Measurements from ENCODE around the gene DAB2IP.
"Not testable (repeated sequence)": the region's sequence is repeated elsewhere in the genome, so short reads cannot be mapped to it uniquely, and the experiment has no call there.

The DAB2IP gene

DNA sequence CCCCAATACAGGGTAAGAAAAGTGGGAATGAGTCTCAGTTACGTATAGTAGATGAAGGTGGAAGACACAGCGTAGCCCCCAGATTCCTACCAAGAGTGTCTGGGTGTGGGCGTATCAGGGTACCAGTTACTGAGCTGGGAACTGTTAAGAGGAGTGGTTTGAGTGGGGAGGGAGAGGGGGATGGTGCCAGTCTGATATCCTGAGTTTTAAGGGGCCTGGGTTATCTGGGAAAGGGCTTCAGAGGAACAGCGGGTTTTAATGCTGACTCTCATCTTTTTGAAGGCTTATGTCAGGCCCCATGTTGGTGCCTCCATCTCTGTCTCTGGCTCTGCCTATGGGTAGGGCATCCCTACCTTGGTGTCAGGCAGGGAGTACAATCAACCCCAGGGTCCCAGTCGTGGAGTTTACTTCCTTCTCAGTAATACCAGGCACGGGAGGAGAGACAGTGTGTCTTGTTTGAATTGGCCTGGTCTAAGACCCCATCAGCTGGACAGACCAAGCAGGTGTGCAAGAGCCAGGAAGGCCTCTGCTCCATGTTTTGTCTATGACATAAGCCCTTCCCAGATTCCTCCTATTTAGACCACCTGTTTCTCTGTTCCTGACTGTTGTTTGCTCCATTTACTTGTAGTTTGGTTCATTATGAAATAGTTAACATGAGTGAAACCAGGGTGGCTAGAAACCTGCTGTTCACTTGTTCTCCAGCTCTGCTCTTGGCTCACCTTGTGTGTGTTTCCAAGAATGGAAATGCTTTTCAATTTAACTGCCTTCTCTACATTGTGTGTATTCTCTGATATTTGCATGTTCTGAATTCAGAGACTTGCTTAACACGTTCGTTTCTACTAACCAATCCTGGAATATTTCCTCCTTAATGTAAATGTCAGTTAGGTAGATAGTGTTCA, 125.6 kb downstream of the DAB2IP start:
- no peak for DNase-seq (ENCODE audit: low spot score)

DNA sequence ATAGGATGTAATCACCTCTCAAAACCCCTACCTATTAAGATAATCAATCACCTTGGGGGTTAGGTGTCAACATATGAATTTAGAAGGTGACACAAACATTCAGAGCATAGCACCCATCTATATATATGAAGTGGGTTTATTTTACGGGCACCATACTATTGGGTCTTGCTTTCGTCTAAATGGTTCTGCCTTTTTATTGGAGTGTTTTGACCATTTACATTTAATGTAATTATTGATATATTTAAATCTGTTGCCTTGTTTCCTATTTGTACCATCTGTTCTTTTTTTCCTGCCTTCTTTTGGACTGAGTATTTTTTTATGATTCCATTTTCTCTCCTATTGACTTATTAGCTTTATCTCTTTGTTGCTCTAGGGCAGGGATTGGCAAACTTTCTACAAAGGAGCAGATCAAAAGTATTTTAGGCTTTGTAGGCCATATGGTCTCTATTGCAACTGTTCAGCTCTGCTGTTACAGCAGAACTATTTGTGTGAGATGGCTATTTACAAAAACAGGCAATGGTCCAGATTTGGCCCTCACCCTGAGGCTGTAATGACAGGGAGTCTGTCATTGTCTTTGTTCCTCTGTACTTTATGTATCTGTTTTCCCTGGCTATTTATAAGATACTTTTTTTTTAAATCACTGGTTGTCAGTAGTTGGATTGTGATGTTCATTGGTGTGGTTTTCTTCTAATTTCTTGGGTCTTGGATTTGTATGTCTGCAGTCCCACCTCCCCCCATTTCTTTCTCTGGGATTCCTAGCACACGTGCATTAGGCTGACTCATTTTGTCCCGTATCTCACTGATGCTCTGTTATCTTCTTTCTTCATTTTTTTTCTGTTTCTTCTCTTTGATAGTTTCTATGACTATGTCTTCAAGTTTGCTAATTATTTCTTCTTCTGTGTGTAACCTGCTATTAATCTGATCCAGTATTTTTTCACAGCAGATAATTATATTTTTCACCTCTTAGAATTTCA, 127.1 kb downstream of the DAB2IP start:
- DNase-seq (ENCODE audit: low spot score): peak; percentile 32

DNA sequence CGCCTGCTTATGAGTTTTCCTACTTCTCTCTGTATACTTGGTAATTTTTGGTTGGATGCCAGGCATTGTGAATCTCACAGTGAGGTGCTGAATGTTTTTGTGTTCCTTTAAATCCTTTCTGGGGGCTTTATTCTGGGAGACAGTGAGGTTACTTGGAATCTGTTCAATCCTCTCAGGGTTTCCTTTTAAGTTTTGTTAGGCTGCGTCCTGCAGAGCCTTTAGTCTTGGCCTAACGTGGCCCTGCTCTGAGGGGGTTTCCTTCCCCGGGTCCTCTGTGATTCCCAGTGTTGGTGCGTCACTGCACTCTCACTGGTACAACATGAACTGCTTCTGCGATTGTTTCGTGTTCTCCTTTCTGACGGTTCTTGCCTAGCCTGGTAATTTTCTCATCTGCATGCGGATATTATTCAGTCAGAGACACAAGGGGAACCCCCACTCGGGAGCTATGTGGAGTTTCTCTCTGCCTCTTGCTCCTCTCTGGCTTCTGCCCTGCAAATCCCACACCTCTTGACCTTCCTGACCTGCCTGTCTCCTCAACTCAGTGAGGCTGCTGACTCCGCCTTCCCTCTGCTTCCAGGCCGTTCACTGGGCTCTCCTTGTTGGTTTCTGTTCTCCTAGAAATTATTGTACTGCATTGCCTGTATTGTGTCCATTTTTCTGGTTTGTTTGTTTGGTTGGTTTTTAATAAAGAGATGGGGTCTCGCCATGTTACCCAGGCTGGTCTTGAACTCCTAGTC, 128.1 kb downstream of the DAB2IP start:
- no peak for DNase-seq (ENCODE audit: low spot score)

DNA sequence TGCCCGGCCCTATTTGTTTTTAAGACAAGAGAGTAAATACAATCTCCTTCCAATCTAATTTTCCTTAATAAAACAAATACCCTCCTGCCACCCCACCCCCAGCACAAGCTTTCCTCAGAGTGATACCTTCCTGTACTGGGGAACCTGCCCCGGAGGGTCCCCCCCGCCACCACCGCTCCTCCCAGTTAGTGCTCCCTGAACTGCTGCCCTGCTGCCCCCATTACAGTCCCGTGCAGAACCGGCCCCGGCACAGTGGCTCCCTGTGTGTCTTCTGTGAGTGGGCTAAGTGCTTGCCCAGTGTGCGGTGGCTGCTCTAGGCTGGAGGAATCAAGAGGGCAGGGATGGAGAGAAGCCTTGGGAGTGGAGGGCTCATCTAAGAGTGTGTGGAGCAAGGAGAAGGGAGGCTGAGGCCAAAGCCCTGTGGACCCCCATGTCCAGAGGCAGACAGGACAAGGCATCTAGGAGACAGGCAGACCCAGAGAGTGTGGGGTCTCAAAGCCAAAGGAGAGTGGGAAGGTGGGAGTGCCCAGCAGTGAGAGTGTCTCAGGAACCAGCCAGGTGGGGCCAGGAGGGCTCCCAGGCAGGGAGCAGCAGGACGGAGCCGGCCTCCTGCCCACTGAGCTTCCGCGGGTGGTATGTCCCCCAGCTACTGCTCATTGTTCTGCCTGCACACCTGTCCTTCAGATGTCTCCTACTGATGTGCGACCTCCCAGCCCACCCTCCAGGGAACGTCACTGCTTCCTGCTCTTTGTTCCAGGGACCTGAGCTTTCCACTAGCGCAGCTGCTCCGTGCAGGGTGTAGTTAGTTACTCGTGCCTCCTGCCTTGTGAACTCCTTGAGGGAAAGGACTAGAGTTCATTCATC, 129.0 kb downstream of the DAB2IP start:
- DNase-seq (ENCODE audit: low spot score): no peak

DNA sequence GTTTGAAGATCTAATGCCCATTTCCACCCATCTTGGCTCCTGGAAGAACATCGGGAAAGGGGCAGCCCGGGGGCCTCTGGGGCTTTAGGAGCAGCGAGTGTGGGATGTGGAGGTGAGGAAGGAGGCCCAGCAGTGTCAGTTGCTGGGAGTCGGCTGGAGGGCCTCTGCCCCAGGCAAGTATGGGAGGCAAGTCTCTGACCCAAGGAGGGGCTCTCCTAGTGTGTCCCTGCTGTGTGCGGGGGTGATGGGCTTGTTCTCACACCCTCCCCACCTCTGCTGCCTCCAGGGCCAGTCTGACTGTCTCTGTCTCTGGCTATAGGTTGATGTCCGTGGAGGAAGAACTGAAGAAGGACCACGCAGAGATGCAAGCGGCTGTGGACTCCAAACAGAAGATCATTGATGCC, 129.7 kb downstream of the DAB2IP start:
- DNase-seq (ENCODE audit: low spot score): no peak

DNA sequence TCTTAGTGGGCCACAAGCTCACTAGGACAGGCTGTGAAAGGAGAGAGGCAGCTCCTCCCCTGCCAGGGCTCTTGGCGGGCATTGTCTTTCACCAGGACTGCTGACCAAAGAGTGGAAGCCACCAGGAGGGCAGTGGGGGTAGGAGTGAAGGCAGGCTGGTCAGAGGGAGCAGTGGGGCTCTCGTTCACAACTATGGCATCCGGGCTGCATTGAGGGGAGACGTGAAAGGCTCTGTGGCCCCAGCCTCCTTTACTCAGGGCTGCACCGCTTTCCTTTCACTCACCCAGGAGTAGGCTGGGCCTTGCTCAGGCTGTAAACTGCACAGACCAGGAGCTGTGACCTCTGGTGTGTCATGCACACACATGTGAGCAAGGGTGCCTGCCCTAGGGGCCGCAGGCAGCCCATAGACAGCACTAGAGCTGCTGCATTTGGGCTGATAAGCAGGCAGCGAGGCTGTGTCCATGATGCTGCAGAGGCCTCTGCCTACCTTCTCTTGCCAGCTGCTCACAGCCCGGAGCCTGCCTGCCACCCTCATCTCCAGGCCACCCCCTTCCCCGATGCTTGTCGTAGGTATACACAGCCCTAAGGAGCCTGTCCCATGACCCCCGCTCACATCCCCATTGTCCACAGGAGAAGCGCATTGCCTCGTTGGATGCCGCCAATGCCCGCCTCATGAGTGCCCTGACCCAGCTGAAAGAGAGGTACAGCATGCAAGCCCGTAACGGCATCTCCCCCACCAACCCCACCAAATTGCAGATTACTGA, 130.4 kb downstream of the DAB2IP start:
- DNase-seq (ENCODE audit: low spot score): no peak

DNA sequence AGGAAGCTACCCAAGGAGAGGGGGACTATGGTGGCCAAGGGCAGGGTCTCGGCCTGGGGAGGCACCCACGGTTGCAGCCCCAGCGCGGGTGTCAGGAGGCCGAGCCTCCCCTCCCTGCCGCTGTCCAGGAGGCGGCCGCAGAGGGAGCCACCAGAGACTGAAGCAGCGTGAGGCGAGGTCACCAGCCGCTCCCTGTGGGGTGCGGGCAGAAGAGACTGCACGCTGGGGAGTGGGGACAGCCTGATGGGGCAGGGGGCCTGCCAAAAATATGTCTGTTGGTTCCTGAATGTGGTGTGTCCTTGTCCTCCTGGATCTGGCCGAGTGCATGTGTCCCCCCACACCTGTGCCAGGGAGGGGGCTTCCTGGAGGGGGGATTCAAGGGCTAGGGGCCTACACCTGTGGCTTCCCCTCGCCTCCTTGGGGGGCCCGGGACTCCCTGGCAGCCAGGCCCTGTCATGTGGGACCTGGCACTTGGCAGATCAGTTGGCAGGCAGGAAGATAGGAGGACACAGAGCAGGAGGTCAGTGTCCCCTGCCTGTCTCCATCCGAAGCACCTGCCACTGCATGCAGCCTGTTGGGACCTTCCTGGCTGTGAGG, 131.2 kb downstream of the DAB2IP start:
- no peak for DNase-seq (ENCODE audit: low spot score)

DNA sequence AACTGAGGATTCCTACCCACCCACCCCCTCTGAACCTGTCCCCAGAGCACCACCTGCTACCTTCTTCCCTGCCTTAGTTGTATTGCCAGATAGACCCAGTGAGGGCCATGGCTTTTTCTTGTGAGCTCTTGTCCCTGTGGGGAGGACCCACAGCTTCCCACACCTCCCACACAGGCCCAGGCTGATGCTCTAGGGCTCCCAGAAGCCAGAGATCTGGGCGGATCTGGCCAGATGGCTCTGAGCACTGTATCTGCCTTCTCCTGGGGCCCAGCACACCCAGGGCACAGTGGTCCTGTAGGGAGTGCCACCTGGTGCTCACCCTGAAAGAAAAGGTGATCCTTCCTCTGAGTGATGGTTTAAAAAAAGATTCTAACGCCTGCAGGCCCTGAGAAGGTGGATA, 131.7 kb downstream of the DAB2IP start:
- DNase-seq (ENCODE audit: low spot score): no peak

DNA sequence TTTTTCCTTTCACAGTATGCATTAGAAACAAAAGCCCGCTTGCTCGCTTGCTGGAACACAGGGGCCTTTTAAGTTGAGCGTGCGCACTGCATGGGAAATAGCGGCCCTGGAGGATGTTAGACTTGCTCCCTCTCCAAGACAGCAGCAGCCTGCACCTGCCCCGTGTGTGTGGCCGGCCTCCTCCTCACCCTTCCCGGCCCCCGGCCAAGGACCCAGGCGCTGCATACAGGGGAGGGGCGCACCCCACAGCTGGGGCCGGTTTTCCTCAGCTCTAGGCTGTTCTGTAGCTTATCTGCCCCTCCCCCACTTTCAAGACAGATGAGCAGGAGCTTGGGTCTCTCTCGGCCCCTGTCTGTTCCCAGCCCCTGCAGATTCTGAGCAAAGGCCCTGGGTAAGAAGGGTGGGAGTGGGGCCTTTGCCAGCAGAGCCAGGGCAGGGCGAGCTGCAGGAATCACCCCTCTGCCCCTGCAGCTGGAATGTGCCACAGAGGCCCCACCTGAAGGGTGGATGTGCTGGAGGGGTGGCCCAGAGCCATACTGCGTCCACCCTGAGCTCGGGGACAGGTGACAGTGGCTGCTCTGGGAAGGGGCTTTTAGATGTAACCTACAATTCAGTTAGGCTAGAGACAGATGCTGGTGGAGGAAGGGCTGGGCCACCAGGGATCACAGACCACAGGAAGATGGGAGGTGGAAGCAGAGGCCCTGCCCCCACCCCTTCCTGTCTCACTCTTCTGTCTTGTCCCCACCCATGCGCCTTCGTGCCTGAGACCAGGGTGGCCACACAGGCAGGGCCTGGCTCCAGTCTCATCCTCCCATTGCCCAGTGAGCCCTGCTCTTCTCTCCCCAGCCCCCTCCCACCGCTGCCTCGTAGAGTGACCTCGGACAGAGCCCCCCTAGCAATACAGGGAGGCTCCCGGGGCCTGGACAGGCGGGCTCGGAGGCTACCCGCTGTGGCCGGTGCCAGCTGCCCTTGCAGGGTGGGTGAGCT, 132.4 kb downstream of the DAB2IP start:
- DNase-seq (ENCODE audit: low spot score): no peak

DNA sequence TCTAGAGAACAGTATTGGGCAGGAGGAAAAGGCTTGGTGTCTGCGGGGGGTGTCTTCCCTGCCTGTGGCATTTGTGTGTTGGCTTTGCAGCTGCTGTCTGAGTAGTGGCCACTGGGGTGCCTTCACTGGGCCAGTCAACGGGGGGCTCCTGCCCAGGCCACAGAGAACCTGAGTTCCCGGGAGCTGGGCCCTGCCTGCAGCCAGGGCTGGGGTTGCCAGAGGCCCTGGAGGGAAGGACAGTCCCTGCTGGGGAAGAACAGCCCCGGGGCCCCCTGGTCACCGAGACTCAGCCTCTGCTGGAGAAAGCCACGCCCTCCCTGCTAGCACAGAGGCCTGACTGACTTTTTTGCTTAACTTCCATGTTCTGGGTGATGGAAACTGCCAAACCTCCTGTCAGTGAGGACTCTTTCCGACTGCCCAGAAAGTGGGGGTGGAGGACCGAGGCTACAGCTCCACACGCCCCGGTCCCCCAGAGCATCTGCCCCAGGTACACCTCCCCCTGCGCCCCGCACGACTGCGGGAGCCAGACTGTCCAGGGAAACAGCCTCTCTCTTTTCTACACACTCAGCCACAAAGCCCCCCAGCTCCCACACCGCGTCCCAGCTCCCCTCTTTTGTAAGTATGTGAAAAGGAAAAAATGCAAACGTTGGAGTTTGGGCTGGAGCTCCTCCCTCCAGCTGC, 133.4 kb downstream of the DAB2IP start:
- no peak for DNase-seq (ENCODE audit: low spot score)

DNA sequence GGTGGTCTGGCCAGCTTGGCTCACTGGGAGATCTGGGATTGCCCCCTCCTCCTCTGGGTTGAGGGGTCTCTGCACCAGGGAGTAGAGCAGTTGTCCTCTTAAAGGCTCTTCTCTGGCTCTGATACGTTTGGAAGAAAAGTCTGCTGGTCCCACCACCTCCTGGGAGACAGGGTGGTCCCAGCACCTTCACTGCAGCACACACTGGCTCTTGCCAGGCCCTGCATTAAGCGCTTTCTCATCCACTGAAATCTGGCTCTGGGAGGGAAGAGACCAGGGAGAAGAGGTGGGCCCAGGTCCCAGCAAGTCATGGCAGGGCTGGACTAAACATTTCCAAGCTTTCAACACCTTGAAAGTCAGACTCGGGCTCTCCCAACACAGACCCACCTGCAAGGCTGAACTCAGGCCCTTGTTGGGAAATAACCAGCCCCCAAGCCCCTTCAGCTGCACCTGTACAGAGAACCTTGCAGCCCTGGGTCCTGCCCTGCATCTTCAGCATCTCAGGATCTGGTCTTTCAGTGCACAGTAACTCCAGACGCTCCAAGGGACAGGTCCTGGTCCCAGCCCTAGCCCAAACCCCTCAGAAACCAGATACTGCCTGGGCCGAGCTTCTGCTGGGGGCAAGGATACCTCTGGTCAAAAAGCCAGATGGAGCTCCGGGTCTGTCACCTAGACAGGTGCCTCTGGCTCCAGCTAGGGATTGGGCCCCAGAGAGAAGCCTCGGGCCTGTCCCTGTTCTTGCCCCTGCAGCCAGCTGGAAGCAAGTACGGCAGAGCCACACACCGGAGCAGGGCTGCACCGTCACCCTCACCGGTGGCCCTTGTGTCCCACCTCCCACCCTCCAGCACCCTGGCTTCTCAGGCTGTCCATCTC, 134.5 kb downstream of the DAB2IP start:
- DNase-seq (ENCODE audit: low spot score): no peak

DNA sequence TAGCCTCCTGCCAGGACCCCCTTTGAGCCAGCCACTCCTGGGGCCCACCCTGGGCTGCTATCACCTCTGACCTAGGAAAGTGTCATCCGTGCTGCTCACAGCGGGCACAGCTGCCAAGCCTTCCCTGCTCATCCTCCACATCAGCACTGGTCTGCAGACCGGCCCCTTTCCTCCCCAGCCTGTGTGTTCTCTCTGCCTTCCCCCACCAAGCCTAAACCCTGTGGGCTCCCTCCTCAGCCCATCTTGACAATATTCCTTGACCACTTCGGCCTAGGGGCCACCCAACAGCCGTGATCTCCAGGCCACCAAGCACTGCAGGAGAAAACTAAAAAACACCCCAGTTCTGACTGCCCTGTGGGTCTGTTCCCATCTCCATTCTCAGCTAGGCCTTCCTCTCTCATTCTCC, 135.1 kb downstream of the DAB2IP start:
- no peak for DNase-seq (ENCODE audit: low spot score)

DNA sequence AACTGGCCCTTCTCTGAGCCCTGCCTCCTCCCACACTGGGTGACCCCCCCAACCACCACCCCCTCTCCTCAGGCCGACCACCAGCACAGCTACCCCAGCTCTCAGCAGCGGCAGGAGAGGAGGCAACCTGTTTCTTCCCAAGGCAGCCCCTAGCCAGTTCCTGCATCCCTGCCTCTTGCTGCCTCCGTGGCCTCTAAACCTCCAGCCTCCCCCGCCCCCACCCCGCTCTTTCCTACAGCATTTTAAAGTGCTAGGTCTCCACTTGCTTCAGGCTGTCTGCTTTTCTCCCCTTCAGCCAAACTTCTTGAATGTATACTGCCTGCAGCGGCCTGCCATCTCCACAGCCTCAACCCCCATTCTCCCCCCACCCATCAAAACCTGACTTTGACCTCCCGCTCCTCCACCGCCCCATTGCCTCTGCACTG, 135.6 kb downstream of the DAB2IP start:
- DNase-seq (ENCODE audit: low spot score): no peak

DNA sequence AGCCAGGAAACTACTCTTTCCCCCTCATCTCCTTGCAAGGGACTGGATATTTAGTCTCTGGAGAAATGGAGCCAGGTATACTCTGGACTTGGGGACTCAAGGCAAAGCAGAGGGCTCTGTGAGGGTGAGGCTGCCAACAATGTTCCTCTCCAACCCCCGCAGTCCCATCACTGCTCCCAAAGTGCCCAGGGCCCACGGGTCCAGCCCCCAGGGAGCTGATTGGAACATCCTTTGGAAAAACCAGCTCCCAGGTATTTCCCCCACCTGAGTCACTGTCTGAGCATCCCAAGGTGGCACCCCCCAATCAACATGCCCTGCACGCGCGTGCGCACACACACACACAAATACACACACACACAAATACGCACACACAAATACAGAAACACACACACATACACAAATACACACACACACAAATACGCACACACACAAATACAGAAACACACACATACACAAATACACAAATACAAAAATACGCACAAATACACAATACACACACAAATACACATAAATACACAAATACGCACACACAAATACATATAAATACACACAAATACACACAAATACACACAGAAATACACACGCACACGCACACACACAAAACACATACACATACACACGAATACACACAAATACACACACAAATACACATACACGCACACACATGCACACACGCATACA, 137.4 kb downstream of the DAB2IP start:
- DNase-seq (ENCODE audit: low spot score): no peak

DNA sequence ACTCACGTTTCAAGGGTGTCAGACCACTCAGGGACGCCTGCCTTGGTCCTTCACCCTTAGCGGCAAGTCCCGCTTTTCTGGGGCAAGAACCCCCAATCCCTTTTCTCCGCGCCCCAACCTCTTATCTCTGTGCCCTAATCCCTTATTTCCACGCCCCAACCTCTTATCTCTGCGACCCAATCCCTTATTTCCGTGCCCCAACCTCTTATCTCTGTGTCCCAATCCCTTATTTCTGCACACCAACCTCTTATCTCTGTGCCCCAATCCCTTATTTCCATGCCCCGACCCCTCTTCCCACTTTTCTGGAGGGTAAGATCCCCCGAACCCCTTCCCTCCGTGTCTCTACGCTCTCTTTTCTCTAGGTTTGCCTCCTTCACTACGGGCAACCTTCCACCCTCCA, 139.4 kb downstream of the DAB2IP start:
- DNase-seq (ENCODE audit: low spot score): no peak

DNA sequence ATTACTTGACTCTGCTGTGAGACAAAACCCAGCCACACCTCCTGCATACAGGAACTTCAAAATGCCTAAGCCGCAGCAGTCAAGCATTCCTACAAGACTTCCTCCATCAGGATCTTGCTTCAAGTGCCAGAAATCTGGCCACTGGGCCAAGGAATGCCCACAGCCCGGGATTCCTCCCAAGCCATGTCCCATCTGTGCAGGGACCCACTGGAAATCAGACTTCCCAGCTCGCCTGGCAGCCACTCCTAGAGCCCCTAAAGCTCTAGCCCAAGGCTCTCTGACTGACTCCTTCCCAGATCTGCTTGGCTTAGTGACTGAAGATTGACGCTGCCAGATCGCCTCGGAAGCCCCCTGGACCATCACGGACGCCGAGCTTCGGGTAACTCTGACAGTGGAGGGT, 141.0 kb downstream of the DAB2IP start:
- DNase-seq (ENCODE audit: low spot score): not testable (repeated sequence)

DNA sequence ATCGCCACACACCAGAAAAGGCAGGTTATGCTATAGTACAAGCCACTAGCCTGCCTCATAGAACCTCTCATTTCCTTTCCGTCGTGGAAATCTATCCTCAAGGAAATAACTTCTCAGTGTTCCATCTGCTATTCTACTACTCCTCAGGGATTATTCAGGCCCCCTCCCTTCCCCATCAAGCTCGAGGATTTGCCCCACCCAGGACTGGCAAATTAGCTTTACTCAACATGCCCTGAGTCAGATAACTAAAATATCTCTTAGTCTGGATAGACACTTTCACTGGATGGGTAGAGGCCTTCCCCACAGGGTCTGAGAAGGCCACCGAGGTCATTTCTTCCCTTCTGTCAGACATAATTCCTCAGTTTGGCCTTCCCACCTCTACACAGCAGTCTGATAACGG, 142.9 kb downstream of the DAB2IP start:
- not testable (repeated sequence) for DNase-seq (ENCODE audit: low spot score)

All from hepatic stellate cell (primary cell).